Parathyroid adenoma (tissue), 2 donors: ENCODE results near the gene SFMBT2.

ENCODE experiments used
- H2AFZ ChIP-seq: fragments of 300-600 bp; sonication (generic); one replicate; pipeline ENCODE4 v1.7.0; 2017; ENCODE audit warnings: antibody characterized with exemption, mild to moderate bottlenecking
- H3K27ac ChIP-seq: fragments of 300-600 bp; sonication (generic); one replicate; pipeline ENCODE4 v1.7.0; 2017
- H3K27me3 ChIP-seq: fragments of 300-600 bp; sonication (generic); one replicate; pipeline ENCODE4 v1.7.0; 2017; ENCODE audit warnings: low read length; ENCODE audit not compliant: control insufficient read depth, insufficient read depth
- H3K36me3 ChIP-seq: fragments of 300-600 bp; sonication (generic); one replicate; pipeline ENCODE4 v1.7.0; 2017; ENCODE audit warnings: low read length; ENCODE audit not compliant: control insufficient read depth, insufficient read depth
- H3K4me1 ChIP-seq: fragments of 300-600 bp; sonication (generic); one replicate; pipeline ENCODE4 v1.7.0; 2017; ENCODE audit warnings: control low read depth
- H3K4me2 ChIP-seq: fragments of 300-600 bp; sonication (generic); one replicate; pipeline ENCODE4 v1.7.0; 2017; ENCODE audit warnings: low read length
- H3K4me3 ChIP-seq: fragments of 300-600 bp; sonication (generic); one replicate; pipeline ENCODE4 v1.7.0; 2017; ENCODE audit warnings: low read depth, low read length
- H3K79me2 ChIP-seq: fragments of 300-600 bp; sonication (generic); one replicate; pipeline ENCODE4 v1.7.0; 2017; ENCODE audit warnings: control low read depth
- H3K9ac ChIP-seq: fragments of 300-600 bp; sonication (generic); one replicate; pipeline ENCODE4 v1.7.0; 2017; ENCODE audit warnings: mild to moderate bottlenecking
- H3K9me3 ChIP-seq: fragments of 300-600 bp; sonication (generic); one replicate; pipeline ENCODE4 v1.7.0; 2017; ENCODE audit warnings: low read length; ENCODE audit not compliant: control insufficient read depth
- CTCF ChIP-seq: fragments of 300-600 bp; sonication (generic); IDR thresholded peaks from one replicate; pipeline ENCODE4 v1.7.0; 2017; ENCODE audit warnings: antibody characterized with exemption, mild to moderate bottlenecking
- donor health status: primary hyperparathyroidism.

Gene SFMBT2

DNA sequence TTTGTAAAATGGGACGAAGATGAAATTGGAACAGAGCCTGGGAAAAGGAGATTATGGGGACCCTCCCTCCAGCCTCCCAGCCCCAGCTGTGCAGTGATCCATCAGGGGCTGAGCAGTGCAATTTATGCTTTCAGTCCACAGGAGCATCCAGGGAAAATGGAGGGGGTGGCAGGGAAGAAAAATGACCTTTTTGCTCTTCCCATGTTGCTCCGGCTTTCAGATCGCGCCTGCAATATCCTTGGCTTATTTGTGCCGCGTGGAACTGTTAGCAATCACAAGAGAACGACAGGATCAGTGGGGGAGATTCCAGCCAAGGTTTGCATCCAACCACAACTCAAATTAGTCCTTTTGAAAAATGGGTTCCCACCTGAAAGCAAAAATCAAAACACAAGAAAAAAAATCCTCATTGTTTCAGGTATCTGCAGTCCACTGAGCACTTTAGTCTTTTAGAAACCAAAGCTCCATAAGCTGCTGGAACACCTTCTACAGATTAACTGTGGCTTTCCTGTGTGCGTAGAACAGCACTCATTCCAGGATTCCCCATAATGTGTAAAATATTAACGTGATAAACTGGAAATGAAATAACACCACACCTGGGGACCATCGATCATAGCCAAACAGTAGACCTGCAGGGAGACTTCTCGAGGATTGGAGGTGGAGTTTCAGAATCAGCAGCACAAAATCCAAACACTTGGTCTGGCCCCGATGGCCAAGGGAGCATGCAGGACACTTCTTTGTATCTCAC, 30.7 kb upstream of the SFMBT2 start:
- TF ChIP-seq CTCF: no peak
- no peak overlapping the region for H3K4me3 ChIP-seq

DNA sequence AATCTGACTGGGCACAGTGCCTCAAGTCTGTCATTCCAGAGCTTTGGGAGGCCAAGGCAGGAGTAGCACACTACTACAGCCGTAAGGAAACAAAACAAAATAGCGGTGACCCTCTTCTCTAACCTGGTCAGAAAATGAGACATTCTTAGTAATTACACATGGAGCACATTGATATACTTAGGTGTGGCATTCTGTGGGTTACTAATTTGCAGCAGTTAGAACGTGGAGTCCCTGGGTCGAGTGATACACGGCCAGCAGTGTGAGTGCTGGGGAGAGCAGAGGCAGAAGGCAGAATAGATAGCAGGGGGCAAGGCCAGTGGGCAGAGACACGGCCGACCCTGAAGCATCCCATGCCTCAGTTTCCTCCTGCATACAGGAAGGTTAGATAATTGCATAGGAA, 28.9 kb upstream of the SFMBT2 start:
- Histone ChIP-seq H3K79me2 (no peaks in the 10 kb centered on the region), H3K27ac (no peak overlapping the region), H3K4me2 (no peak overlapping the region), H3K4me1 (no peaks in the 10 kb centered on the region), H3K9ac (no peak overlapping the region), H3K27me3 (no peaks in the 10 kb centered on the region), H3K9me3 (no peaks in the 10 kb centered on the region), H3K36me3 (no peaks in the 10 kb centered on the region), H3K4me3 (no peak overlapping the region), H2AFZ (no peak overlapping the region)
- no peak for TF ChIP-seq CTCF

More for the DNA sequence above, 30.7 kb upstream of the SFMBT2 start:
- Histone ChIP-seq H3K27ac (no peak overlapping the region), H3K4me1 (no peaks in the 10 kb centered on the region), H3K9ac (no peak overlapping the region), H3K9me3 (no peaks in the 10 kb centered on the region), H3K27me3 (no peaks in the 10 kb centered on the region), H3K79me2 (no peaks in the 10 kb centered on the region), H3K4me2 (no peak overlapping the region), H3K36me3 (no peaks in the 10 kb centered on the region), H2AFZ (no peak overlapping the region)

DNA sequence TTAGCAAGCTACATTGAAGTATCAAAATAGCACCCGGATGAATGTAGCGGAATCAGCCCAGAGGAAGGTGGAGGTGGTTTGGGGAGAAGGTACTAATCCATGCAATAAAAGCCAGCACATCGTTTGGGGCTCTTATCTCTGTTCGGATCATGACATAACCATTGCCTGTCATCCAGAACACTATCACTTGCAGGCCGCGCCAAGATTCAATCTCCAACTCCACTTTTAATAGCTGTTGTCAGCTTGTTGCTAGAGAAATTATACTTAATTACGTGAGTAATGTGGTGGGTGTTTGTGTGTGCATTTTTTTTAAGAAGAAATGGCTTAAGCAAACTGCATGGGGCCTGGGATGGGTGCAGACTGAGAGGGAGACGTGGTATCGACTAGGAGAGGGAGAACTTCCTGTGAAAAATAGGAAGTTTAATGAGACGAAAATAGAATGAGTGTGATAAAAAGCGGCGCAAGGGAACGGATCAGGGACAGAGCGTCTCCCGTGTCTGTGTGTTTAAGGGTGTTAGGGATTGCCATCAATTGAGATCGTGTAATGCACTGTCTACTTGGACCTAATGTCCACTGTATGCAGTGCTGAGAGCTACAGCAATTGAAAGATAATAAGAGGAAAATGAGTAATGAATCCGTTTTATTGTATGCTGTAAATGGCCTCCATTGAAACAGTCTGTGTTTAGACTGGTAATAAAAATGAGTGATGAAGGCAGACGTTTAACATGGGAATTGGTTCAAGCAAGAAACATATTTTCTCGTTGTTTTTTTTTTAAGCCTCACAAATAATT, 27.6 kb upstream of the SFMBT2 start:
- H3K27ac ChIP-seq: no peak overlapping the region

GRCh38 chr10:7436490-7437100, 25.8 kb upstream of the SFMBT2 start:
- Histone ChIP-seq H3K36me3 (no peaks in the 10 kb centered on the region), H3K4me3 (no peak overlapping the region), H3K9ac (no peak overlapping the region), H3K27me3 (no peaks in the 10 kb centered on the region), H3K79me2 (no peaks in the 10 kb centered on the region), H3K4me1 (no peaks in the 10 kb centered on the region), H3K27ac (no peak overlapping the region), H3K4me2 (no peak overlapping the region), H3K9me3 (no peaks in the 10 kb centered on the region), H2AFZ (no peak overlapping the region)
- TF ChIP-seq CTCF: no peak

More for the DNA sequence above, 27.6 kb upstream of the SFMBT2 start:
- Histone ChIP-seq H3K4me3 (no peak overlapping the region), H3K27me3 (no peaks in the 10 kb centered on the region), H3K9ac (no peak overlapping the region), H3K79me2 (no peaks in the 10 kb centered on the region), H2AFZ (no peak overlapping the region), H3K4me2 (no peak overlapping the region), H3K36me3 (no peaks in the 10 kb centered on the region), H3K4me1 (no peaks in the 10 kb centered on the region), H3K9me3 (no peaks in the 10 kb centered on the region)
- TF ChIP-seq CTCF: no peak
